GM23338 (cell line): ENCODE data around the gene KLHL21. TPM values are rescaled to one million over a fixed set of nuclear protein-coding genes. Genes with fewer than 3 reads are reported as not detected.

Source experiments
- ZNF114 ChIP-seq: fragments of 250-450 bp; sonication (Bioruptor Pico); IDR thresholded peaks from 2 replicates; pipeline ENCODE4 v1.5.0; 2020; ENCODE audit warnings: mild to moderate bottlenecking, moderate library complexity
- polyA plus RNA-seq: library from polyadenylated mRNA; unstranded; fragments of >200 nt; fragmentation: Nextera tagmentation; extraction: Ambion mirVana; gene quantifications from 2 replicates; pipeline ENCODE4 v1.2.1, GENCODE V29; 2016
- total RNA-seq: library from RNA; depleted of rRNA; stranded (reverse); fragments of >200 nt; shearing (Covaris generic); gene quantifications from 2 replicates; pipeline ENCODE4 v1.2.3, GENCODE V29; 2014
- TF ChIP-seq, protein P1 (sequence below): fragments of 250-450 bp; sonication (Bioruptor Pico); IDR thresholded peaks from 2 replicates; pipeline ENCODE4 v1.5.0; 2020; ENCODE audit warnings: mild to moderate bottlenecking, moderate library complexity
- TF ChIP-seq, protein P2 (sequence below), 2 experiments: fragments of 200-600 bp in 1 of 2; sonication (generic) in 1 of 2; conservative IDR thresholded peaks; 2 replicates each; pipeline versions ENCODE4 v1.5.1 to v1.6.1; 2016 to 2017; ENCODE audit warnings: antibody characterized with exemption in 2 of 2, low read depth in 2 of 2, mild to moderate bottlenecking in 2 of 2, moderate library complexity in 1 of 2
- TF ChIP-seq, protein P3 (sequence below): IDR thresholded peaks from 2 replicates; pipeline ENCODE4 v1.6.1; 2016; ENCODE audit warnings: antibody characterized with exemption

KLHL21 gene
- total and polyA plus RNA-seq, 2 experiments from 2014 or later = 7.3 to 35.9 TPM

DNA sequence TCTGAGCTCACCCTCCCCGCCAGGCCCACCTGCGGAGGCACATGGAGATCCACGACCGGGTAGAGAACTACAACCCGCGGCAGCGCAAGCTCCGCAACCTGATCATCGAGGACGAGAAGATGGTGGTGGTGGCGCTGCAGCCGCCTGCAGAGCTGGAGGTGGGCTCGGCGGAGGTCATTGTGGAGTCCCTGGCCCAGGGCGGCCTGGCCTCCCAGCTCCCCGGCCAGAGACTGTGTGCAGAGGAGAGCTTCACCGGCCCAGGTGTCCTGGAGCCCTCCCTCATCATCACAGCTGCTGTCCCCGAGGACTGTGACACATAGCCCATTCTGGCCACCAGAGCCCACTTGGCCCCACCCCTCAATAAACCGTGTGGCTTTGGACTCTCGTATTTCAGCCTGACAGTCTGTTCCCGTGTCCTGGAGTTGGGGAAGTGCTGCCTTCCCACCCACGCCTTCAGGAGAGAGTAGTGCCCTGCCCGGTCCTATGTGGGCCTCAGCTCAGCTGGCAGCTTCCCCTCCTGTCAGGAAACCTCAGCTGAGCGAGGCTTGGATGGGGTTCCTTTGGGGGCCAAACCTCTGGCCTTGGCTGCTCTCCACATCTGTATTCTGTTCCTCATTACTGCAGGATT is 13.7 kb downstream of the KLHL21 start (continued):
- TF ChIP-seq, protein P1, sequence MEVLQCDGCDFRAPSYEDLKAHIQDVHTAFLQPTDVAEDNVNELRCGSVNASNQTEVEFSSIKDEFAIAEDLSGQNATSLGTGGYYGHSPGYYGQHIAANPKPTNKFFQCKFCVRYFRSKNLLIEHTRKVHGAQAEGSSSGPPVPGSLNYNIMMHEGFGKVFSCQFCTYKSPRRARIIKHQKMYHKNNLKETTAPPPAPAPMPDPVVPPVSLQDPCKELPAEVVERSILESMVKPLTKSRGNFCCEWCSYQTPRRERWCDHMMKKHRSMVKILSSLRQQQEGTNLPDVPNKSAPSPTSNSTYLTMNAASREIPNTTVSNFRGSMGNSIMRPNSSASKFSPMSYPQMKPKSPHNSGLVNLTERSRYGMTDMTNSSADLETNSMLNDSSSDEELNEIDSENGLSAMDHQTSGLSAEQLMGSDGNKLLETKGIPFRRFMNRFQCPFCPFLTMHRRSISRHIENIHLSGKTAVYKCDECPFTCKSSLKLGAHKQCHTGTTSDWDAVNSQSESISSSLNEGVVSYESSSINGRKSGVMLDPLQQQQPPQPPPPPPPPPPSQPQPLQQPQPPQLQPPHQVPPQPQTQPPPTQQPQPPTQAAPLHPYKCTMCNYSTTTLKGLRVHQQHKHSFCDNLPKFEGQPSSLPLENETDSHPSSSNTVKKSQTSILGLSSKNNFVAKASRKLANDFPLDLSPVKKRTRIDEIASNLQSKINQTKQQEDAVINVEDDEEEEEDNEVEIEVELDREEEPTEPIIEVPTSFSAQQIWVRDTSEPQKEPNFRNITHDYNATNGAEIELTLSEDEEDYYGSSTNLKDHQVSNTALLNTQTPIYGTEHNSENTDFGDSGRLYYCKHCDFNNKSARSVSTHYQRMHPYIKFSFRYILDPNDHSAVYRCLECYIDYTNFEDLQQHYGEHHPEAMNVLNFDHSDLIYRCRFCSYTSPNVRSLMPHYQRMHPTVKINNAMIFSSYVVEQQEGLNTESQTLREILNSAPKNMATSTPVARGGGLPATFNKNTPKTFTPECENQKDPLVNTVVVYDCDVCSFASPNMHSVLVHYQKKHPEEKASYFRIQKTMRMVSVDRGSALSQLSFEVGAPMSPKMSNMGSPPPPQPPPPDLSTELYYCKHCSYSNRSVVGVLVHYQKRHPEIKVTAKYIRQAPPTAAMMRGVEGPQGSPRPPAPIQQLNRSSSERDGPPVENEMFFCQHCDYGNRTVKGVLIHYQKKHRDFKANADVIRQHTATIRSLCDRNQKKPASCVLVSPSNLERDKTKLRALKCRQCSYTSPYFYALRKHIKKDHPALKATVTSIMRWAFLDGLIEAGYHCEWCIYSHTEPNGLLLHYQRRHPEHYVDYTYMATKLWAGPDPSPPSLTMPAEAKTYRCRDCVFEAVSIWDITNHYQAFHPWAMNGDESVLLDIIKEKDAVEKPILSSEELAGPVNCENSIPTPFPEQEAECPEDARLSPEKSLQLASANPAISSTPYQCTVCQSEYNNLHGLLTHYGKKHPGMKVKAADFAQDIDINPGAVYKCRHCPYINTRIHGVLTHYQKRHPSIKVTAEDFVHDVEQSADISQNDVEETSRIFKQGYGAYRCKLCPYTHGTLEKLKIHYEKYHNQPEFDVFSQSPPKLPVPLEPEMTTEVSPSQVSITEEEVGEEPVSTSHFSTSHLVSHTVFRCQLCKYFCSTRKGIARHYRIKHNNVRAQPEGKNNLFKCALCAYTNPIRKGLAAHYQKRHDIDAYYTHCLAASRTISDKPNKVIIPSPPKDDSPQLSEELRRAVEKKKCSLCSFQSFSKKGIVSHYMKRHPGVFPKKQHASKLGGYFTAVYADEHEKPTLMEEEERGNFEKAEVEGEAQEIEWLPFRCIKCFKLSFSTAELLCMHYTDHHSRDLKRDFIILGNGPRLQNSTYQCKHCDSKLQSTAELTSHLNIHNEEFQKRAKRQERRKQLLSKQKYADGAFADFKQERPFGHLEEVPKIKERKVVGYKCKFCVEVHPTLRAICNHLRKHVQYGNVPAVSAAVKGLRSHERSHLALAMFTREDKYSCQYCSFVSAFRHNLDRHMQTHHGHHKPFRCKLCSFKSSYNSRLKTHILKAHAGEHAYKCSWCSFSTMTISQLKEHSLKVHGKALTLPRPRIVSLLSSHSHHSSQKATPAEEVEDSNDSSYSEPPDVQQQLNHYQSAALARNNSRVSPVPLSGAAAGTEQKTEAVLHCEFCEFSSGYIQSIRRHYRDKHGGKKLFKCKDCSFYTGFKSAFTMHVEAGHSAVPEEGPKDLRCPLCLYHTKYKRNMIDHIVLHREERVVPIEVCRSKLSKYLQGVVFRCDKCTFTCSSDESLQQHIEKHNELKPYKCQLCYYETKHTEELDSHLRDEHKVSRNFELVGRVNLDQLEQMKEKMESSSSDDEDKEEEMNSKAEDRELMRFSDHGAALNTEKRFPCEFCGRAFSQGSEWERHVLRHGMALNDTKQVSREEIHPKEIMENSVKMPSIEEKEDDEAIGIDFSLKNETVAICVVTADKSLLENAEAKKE (CRISPR knock-in tag) = no peak
- no peak for TF ChIP-seq ZNF114 (CRISPR knock-in tag)
- TF ChIP-seq, protein P2, sequence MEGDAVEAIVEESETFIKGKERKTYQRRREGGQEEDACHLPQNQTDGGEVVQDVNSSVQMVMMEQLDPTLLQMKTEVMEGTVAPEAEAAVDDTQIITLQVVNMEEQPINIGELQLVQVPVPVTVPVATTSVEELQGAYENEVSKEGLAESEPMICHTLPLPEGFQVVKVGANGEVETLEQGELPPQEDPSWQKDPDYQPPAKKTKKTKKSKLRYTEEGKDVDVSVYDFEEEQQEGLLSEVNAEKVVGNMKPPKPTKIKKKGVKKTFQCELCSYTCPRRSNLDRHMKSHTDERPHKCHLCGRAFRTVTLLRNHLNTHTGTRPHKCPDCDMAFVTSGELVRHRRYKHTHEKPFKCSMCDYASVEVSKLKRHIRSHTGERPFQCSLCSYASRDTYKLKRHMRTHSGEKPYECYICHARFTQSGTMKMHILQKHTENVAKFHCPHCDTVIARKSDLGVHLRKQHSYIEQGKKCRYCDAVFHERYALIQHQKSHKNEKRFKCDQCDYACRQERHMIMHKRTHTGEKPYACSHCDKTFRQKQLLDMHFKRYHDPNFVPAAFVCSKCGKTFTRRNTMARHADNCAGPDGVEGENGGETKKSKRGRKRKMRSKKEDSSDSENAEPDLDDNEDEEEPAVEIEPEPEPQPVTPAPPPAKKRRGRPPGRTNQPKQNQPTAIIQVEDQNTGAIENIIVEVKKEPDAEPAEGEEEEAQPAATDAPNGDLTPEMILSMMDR (conservative IDR thresholded peaks at IDR 0.05; ENCODE audit: low read depth in 2 of 2) = no peak
- TF ChIP-seq, protein P3, sequence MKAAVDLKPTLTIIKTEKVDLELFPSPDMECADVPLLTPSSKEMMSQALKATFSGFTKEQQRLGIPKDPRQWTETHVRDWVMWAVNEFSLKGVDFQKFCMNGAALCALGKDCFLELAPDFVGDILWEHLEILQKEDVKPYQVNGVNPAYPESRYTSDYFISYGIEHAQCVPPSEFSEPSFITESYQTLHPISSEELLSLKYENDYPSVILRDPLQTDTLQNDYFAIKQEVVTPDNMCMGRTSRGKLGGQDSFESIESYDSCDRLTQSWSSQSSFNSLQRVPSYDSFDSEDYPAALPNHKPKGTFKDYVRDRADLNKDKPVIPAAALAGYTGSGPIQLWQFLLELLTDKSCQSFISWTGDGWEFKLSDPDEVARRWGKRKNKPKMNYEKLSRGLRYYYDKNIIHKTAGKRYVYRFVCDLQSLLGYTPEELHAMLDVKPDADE = no peak
